Adrenal gland (tissue), 5 donors: Measurements from ENCODE around the gene CELF5.

Experiments used
- CTCF ChIP-seq, 6 experiments: fragments of 450-650 bp in 4 of 6; fragments of 200-600 bp in 2 of 6; sonication (generic) in 1 of 6; IDR thresholded peaks; 1 replicate in 5 of 6; 2 replicates in 1 of 6; pipeline versions ENCODE4 v1.5.1 to v1.8.0; 2016 to 2021; ENCODE audit warnings: antibody characterized with exemption in 6 of 6, mild to moderate bottlenecking in 2 of 6, moderate library complexity in 1 of 6
- POLR2A ChIP-seq, 2 donors: fragments of 450-650 bp; IDR thresholded peaks; one replicate each; pipeline ENCODE4 v1.6.1; 2017; ENCODE audit warnings: antibody characterized with exemption in 2 of 2, mild to moderate bottlenecking in 2 of 2, moderate library complexity in 1 of 2
- donor health status: DM: no; HTN: no; CAD: no.

- TF ChIP-seq CTCF (IDR thresholded peaks at IDR 0.05): no peak
- no peak for TF ChIP-seq POLR2A (IDR thresholded peaks at IDR 0.05)
These were observed 3.9 kb upstream of the CELF5 start for GRCh38 chr19:3220576-3220975.
